HEK293 (cell line): Measurements from ENCODE around the gene TMEM256.
A peak's percentile ranks its signal among the peaks of the same experiment; 100 is the strongest.

ENCODE experiments used
- EGR2 ChIP-seq: fragments of 450-650 bp; formaldehyde crosslinking; IDR thresholded peaks from 2 replicates; pipeline ENCODE4 v1.5.1; 2016; ENCODE audit warnings: low read depth, missing biosample characterization, missing genetic modification characterization
- GFI1B ChIP-seq: fragments of 450-650 bp; formaldehyde crosslinking; IDR thresholded peaks from 2 replicates; pipeline ENCODE4 v1.5.1; 2016; ENCODE audit warnings: missing biosample characterization, missing genetic modification characterization
- HOXA7 ChIP-seq: sonication (generic); formaldehyde crosslinking; IDR thresholded peaks from 2 replicates; pipeline ENCODE4 v1.8.1; 2022; ENCODE audit warnings: missing genetic modification reagents, borderline replicate concordance
- KLF9 ChIP-seq: fragments of 450-650 bp; formaldehyde crosslinking; IDR thresholded peaks from 2 replicates; pipeline ENCODE4 v1.5.1; 2016; ENCODE audit warnings: missing biosample characterization, missing genetic modification characterization, low read depth
- OVOL3 ChIP-seq: fragments of 450-650 bp; formaldehyde crosslinking; IDR thresholded peaks from 2 replicates; pipeline ENCODE4 v1.5.1; 2016; ENCODE audit warnings: missing biosample characterization, missing genetic modification characterization
- SCRT2 ChIP-seq: fragments of 450-650 bp; formaldehyde crosslinking; IDR thresholded peaks from 2 replicates; pipeline ENCODE4 v1.5.1; 2016; ENCODE audit warnings: missing biosample characterization, missing genetic modification characterization
- SP2 ChIP-seq: fragments of 450-650 bp; formaldehyde crosslinking; IDR thresholded peaks from 2 replicates; pipeline ENCODE4 v1.5.1; 2016; ENCODE audit warnings: missing biosample characterization, missing genetic modification characterization
- ZNF174 ChIP-seq: fragments of 450-650 bp; formaldehyde crosslinking; IDR thresholded peaks from 2 replicates; pipeline ENCODE4 v1.5.0; 2017; ENCODE audit warnings: missing biosample characterization, mild to moderate bottlenecking, missing genetic modification characterization
- ZNF202 ChIP-seq: fragments of 450-650 bp; formaldehyde crosslinking; IDR thresholded peaks from 2 replicates; pipeline ENCODE4 v1.5.1; 2016; ENCODE audit warnings: missing biosample characterization, missing genetic modification characterization, borderline replicate concordance
- ZNF211 ChIP-seq: fragments of 450-650 bp; formaldehyde crosslinking; IDR thresholded peaks from 2 replicates; pipeline ENCODE4 v1.5.1; 2016; ENCODE audit warnings: low read depth, missing biosample characterization, missing genetic modification characterization
- ZNF274 ChIP-seq, 2 experiments: fragments of 200-500 bp in 1 of 2; fragments of 450-650 bp in 1 of 2; sonication (Bioruptor generic) in 1 of 2; formaldehyde crosslinking in 1 of 2; IDR thresholded peaks; 2 replicates each; pipeline versions ENCODE4 v1.5.1 to v1.6.1; 2014 to 2016; ENCODE audit warnings: borderline replicate concordance in 1 of 2, inconsistent platforms in 1 of 2, low read length in 1 of 2, missing biosample characterization in 1 of 2, missing genetic modification characterization in 1 of 2
- ZNF292 ChIP-seq: fragments of 450-650 bp; formaldehyde crosslinking; IDR thresholded peaks from 2 replicates; pipeline ENCODE4 v1.5.1; 2016; ENCODE audit warnings: low read depth, missing biosample characterization, missing genetic modification characterization, borderline replicate concordance
- ZNF341 ChIP-seq: fragments of 450-650 bp; formaldehyde crosslinking; IDR thresholded peaks from 2 replicates; pipeline ENCODE4; 2016; ENCODE audit warnings: low read depth, missing biosample characterization, missing genetic modification characterization
- ZNF423 ChIP-seq: fragments of 450-650 bp; formaldehyde crosslinking; IDR thresholded peaks from 2 replicates; pipeline ENCODE4 v1.5.1; 2016; ENCODE audit warnings: missing biosample characterization, missing genetic modification characterization
- ZNF48 ChIP-seq: fragments of 450-650 bp; formaldehyde crosslinking; IDR thresholded peaks from 2 replicates; pipeline ENCODE4 v1.5.1; 2016; ENCODE audit warnings: missing biosample characterization, missing genetic modification characterization
- ZNF600 ChIP-seq: fragments of 450-650 bp; formaldehyde crosslinking; IDR thresholded peaks from 2 replicates; pipeline ENCODE4 v1.5.1; 2016; ENCODE audit warnings: missing biosample characterization, missing genetic modification characterization
- ZNF621 ChIP-seq: fragments of 450-650 bp; formaldehyde crosslinking; IDR thresholded peaks from 2 replicates; pipeline ENCODE4 v1.5.1; 2017; ENCODE audit warnings: missing biosample characterization, missing genetic modification characterization
- ZNF76 ChIP-seq: fragments of 450-650 bp; formaldehyde crosslinking; IDR thresholded peaks from 2 replicates; pipeline ENCODE4; 2016; ENCODE audit warnings: low read depth, missing biosample characterization, missing genetic modification characterization, borderline replicate concordance
- ZNF792 ChIP-seq: fragments of 450-650 bp; formaldehyde crosslinking; IDR thresholded peaks from 2 replicates; pipeline ENCODE4 v1.5.1; 2016; ENCODE audit warnings: missing biosample characterization, missing genetic modification characterization
- TF ChIP-seq, protein P1 (sequence below): fragments of 450-650 bp; formaldehyde crosslinking; IDR thresholded peaks from 2 replicates; pipeline ENCODE4 v1.5.1; 2016; ENCODE audit warnings: missing biosample characterization, missing genetic modification characterization, borderline replicate concordance
- TF ChIP-seq, protein P2 (sequence below): fragments of 450-650 bp; formaldehyde crosslinking; IDR thresholded peaks from 2 replicates; pipeline ENCODE4 v1.5.0; 2017; ENCODE audit warnings: missing biosample characterization, missing genetic modification characterization, borderline replicate concordance
- TF ChIP-seq, protein P3 (sequence below): fragments of 450-650 bp; formaldehyde crosslinking; IDR thresholded peaks from 2 replicates; pipeline ENCODE4 v1.5.1; 2017; ENCODE audit warnings: missing biosample characterization, missing genetic modification characterization
- TF ChIP-seq, protein P4 (sequence below): fragments of 450-650 bp; formaldehyde crosslinking; conservative IDR thresholded peaks from 2 replicates; pipeline ENCODE4 v1.5.1; 2016; ENCODE audit warnings: low read depth, missing biosample characterization, missing genetic modification characterization

The TMEM256 gene

DNA sequence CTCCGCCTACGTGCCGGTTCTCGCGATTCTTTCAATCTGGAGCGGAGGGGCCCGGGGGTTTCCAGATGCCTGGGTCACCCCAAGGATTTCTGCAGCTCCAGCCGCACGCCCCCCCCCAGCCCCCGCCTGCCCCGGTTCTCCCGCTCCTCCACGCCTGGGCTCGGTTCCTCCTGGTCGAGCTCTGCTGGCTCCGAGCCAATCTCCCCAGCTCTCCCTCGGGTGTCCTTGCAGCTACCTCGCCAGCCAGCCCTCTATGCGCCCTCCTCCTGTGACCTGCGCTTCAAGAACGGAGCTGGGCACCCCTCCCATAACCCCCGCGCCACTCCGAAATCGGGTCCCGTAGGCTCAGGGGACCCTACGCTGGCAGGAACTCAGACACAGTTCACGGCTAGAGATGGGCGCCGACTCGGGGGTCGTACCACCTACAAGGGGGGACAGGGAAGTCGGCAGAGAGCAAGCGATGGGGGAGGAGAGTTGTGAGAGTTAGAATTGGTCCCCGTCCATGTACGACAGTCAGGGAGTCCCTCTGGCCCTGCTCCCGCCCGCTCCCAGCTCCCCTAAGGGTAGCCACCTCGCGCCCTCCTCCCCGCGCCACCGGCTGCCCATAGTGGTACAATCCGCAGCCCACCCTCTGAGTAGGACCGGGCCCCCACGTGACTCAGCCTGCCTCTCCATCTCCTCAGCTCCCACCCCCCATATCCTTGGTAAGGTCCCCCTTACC lies 36.4 kb upstream of the TMEM256 start (continued):
- TF ChIP-seq ZNF341 (tag by site-specific recombination) (no peak), ZNF48 (tag by site-specific recombination) (no peak), HOXA7 (no peak), ZNF292 (no peak), SP2 (tag by site-specific recombination) (peak; percentile 64), SCRT2 (tag by site-specific recombination) (no peak), ZNF76 (tag by site-specific recombination) (peak; percentile 81), ZNF423 (tag by site-specific recombination) (peak; percentile 94), ZNF600 (0 out of 2 replicates have a peak, but pooled peaks have one; percentile 37), ZNF792 (tag by site-specific recombination) (no peak), ZNF274 (IDR thresholded peaks at IDR 0.05; ENCODE audit: low read length) (no peak), ZNF274 (tag by site-specific recombination; IDR thresholded peaks at IDR 0.05; ENCODE audit: borderline replicate concordance) (no peak), ZNF202 (no peak), GFI1B (tag by site-specific recombination) (no peak), ZNF621 (tag by site-specific recombination) (no peak), ZNF174 (tag by site-specific recombination) (no peak), OVOL3 (no peak), KLF9 (peak; percentile 59; the same call in 1 of the 2 replicates), EGR2 (tag by site-specific recombination) (no peak), ZNF211 (no peak)
- TF ChIP-seq, protein P1, sequence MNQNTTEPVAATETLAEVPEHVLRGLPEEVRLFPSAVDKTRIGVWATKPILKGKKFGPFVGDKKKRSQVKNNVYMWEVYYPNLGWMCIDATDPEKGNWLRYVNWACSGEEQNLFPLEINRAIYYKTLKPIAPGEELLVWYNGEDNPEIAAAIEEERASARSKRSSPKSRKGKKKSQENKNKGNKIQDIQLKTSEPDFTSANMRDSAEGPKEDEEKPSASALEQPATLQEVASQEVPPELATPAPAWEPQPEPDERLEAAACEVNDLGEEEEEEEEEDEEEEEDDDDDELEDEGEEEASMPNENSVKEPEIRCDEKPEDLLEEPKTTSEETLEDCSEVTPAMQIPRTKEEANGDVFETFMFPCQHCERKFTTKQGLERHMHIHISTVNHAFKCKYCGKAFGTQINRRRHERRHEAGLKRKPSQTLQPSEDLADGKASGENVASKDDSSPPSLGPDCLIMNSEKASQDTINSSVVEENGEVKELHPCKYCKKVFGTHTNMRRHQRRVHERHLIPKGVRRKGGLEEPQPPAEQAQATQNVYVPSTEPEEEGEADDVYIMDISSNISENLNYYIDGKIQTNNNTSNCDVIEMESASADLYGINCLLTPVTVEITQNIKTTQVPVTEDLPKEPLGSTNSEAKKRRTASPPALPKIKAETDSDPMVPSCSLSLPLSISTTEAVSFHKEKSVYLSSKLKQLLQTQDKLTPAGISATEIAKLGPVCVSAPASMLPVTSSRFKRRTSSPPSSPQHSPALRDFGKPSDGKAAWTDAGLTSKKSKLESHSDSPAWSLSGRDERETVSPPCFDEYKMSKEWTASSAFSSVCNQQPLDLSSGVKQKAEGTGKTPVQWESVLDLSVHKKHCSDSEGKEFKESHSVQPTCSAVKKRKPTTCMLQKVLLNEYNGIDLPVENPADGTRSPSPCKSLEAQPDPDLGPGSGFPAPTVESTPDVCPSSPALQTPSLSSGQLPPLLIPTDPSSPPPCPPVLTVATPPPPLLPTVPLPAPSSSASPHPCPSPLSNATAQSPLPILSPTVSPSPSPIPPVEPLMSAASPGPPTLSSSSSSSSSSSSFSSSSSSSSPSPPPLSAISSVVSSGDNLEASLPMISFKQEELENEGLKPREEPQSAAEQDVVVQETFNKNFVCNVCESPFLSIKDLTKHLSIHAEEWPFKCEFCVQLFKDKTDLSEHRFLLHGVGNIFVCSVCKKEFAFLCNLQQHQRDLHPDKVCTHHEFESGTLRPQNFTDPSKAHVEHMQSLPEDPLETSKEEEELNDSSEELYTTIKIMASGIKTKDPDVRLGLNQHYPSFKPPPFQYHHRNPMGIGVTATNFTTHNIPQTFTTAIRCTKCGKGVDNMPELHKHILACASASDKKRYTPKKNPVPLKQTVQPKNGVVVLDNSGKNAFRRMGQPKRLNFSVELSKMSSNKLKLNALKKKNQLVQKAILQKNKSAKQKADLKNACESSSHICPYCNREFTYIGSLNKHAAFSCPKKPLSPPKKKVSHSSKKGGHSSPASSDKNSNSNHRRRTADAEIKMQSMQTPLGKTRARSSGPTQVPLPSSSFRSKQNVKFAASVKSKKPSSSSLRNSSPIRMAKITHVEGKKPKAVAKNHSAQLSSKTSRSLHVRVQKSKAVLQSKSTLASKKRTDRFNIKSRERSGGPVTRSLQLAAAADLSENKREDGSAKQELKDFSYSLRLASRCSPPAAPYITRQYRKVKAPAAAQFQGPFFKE (tag by site-specific recombination): 0 out of 2 replicates have a peak, but pooled peaks have one; percentile 71
- TF ChIP-seq, protein P2, sequence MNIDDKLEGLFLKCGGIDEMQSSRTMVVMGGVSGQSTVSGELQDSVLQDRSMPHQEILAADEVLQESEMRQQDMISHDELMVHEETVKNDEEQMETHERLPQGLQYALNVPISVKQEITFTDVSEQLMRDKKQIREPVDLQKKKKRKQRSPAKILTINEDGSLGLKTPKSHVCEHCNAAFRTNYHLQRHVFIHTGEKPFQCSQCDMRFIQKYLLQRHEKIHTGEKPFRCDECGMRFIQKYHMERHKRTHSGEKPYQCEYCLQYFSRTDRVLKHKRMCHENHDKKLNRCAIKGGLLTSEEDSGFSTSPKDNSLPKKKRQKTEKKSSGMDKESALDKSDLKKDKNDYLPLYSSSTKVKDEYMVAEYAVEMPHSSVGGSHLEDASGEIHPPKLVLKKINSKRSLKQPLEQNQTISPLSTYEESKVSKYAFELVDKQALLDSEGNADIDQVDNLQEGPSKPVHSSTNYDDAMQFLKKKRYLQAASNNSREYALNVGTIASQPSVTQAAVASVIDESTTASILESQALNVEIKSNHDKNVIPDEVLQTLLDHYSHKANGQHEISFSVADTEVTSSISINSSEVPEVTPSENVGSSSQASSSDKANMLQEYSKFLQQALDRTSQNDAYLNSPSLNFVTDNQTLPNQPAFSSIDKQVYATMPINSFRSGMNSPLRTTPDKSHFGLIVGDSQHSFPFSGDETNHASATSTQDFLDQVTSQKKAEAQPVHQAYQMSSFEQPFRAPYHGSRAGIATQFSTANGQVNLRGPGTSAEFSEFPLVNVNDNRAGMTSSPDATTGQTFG (tag by site-specific recombination): no peak; the same call in 1 of the 2 replicates
- TF ChIP-seq, protein P3, sequence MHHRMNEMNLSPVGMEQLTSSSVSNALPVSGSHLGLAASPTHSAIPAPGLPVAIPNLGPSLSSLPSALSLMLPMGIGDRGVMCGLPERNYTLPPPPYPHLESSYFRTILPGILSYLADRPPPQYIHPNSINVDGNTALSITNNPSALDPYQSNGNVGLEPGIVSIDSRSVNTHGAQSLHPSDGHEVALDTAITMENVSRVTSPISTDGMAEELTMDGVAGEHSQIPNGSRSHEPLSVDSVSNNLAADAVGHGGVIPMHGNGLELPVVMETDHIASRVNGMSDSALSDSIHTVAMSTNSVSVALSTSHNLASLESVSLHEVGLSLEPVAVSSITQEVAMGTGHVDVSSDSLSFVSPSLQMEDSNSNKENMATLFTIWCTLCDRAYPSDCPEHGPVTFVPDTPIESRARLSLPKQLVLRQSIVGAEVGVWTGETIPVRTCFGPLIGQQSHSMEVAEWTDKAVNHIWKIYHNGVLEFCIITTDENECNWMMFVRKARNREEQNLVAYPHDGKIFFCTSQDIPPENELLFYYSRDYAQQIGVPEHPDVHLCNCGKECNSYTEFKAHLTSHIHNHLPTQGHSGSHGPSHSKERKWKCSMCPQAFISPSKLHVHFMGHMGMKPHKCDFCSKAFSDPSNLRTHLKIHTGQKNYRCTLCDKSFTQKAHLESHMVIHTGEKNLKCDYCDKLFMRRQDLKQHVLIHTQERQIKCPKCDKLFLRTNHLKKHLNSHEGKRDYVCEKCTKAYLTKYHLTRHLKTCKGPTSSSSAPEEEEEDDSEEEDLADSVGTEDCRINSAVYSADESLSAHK (tag by site-specific recombination): no peak
- TF ChIP-seq, protein P4, sequence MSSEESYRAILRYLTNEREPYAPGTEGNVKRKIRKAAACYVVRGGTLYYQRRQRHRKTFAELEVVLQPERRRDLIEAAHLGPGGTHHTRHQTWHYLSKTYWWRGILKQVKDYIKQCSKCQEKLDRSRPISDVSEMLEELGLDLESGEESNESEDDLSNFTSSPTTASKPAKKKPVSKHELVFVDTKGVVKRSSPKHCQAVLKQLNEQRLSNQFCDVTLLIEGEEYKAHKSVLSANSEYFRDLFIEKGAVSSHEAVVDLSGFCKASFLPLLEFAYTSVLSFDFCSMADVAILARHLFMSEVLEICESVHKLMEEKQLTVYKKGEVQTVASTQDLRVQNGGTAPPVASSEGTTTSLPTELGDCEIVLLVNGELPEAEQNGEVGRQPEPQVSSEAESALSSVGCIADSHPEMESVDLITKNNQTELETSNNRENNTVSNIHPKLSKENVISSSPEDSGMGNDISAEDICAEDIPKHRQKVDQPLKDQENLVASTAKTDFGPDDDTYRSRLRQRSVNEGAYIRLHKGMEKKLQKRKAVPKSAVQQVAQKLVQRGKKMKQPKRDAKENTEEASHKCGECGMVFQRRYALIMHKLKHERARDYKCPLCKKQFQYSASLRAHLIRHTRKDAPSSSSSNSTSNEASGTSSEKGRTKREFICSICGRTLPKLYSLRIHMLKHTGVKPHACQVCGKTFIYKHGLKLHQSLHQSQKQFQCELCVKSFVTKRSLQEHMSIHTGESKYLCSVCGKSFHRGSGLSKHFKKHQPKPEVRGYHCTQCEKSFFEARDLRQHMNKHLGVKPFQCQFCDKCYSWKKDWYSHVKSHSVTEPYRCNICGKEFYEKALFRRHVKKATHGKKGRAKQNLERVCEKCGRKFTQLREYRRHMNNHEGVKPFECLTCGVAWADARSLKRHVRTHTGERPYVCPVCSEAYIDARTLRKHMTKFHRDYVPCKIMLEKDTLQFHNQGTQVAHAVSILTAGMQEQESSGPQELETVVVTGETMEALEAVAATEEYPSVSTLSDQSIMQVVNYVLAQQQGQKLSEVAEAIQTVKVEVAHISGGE: peak; percentile 35; the same call in 1 of the 2 replicates
